ENCODE measurements around the gene MUC16. TPM values are rescaled to one million over a fixed set of nuclear protein-coding genes. Genes with fewer than 3 reads are reported as not detected.

The MUC16 gene
- total and polyA plus RNA-seq, 8 donors, result under 0.01 to 1.1 (median 0.04) TPM; not detected in 2

- no peak for TF ChIP-seq CTCF (IDR thresholded peaks at IDR 0.05)
- DNase-seq (no peak), ATAC-seq (no peak)
- Histone ChIP-seq H3K36me3 (no peaks in the 10 kb centered on the region), H3K4me3 (no peak overlapping the region), H3K27ac (no peak overlapping the region), H3K4me1 (no peaks in the 10 kb centered on the region), H3K9me3 (no peaks in the 10 kb centered on the region), H3K27me3 (peaks cover 0 to 44% of the 10 kb centered on the region in 2 donors)
- intact Hi-C loops (cut with DNase I), result no loop called here
Observed at GRCh38 chr19:9009431-9009830, 778 bp downstream of the MUC16 start.

- Histone ChIP-seq H3K9me3 (no peaks in the 10 kb centered on the region), H3K36me3 (no peaks in the 10 kb centered on the region), H3K27ac (no peak overlapping the region), H3K4me3 (no peak overlapping the region), H3K4me1 (no peaks in the 10 kb centered on the region), H3K27me3 (peaks cover 0 to 40% of the 10 kb centered on the region in 2 donors)
- intact Hi-C loops (cut with DNase I), result no loop called here
- no peak for ATAC-seq
- no peak for TF ChIP-seq CTCF (IDR thresholded peaks at IDR 0.05)
- DNase-seq, result no peak
Observed at GRCh38 chr19:9008667-9009066, 1.5 kb downstream of the MUC16 start.

- Histone ChIP-seq H3K27ac (no peak overlapping the region), H3K27me3 (peaks cover 0 to 43% of the 10 kb centered on the region in 2 donors), H3K36me3 (no peaks in the 10 kb centered on the region), H3K4me3 (no peak overlapping the region), H3K9me3 (no peaks in the 10 kb centered on the region), H3K4me1 (no peaks in the 10 kb centered on the region)
- no peak for TF ChIP-seq CTCF (IDR thresholded peaks at IDR 0.05)
- DNase-seq (no peak), ATAC-seq (no peak)
- intact Hi-C loops (cut with DNase I), result no loop called here
Observed at GRCh38 chr19:9000933-9001332, 9.3 kb downstream of the MUC16 start.

- Histone ChIP-seq H3K4me1 (no peaks in the 10 kb centered on the region), H3K27me3 (no peaks in the 10 kb centered on the region), H3K27ac (no peak overlapping the region), H3K4me3 (no peak overlapping the region), H3K9me3 (no peaks in the 10 kb centered on the region), H3K36me3 (no peaks in the 10 kb centered on the region)
- intact Hi-C loops (cut with DNase I), result no loop called here
- no peak for TF ChIP-seq CTCF (IDR thresholded peaks at IDR 0.05)
- ATAC-seq (no peak), DNase-seq (no peak)
Observed at GRCh38 chr19:8988204-8988603, 22.0 kb downstream of the MUC16 start.

GRCh38 chr19:8986296-8986695 is 23.9 kb downstream of the MUC16 start:
- no peak overlapping the region for H3K4me3 ChIP-seq
- H3K27ac ChIP-seq, result no peak overlapping the region
- no peaks in the 10 kb centered on the region for H3K27me3 ChIP-seq
- intact Hi-C loops (cut with DNase I), result no loop called here
- H3K4me1 ChIP-seq, result no peaks in the 10 kb centered on the region
- TF ChIP-seq CTCF (IDR thresholded peaks at IDR 0.05), result no peak
- H3K36me3 ChIP-seq, result no peaks in the 10 kb centered on the region
- ATAC-seq (no peak), DNase-seq (no peak)
- H3K9me3 ChIP-seq, result no peaks in the 10 kb centered on the region

Measured in left lung (tissue), 10 donors.